ENCODE data around the gene SCYGR3.

The SCYGR3 gene

GRCh38 chr2:227614740-227615139 lies at the start of gene SCYGR3:
Gene SCYGR3, minus strand, starts transcription at chr2:227614840. Its CDS starts 0 bp downstream, at chr2:227614840.
- no peak for DNase-seq

GRCh38 chr2:227661827-227662226 lies 47.2 kb upstream of the SCYGR3 start:
- DNase-seq, result no peak

- DNase-seq, result no peak
These were observed 46.5 kb upstream of the SCYGR3 start for GRCh38 chr2:227661025-227661649.

GRCh38 chr2:227657199-227657845 lies 42.7 kb upstream of the SCYGR3 start:
- DNase-seq, result no peak

- no peak for DNase-seq
These were observed 40.8 kb upstream of the SCYGR3 start for GRCh38 chr2:227655454-227655853.

- DNase-seq, result no peak
These were observed 39.8 kb upstream of the SCYGR3 start for GRCh38 chr2:227654426-227654825.

GRCh38 chr2:227653419-227653818 lies 38.8 kb upstream of the SCYGR3 start:
- DNase-seq, result no peak

GRCh38 chr2:227643990-227644551 lies 29.4 kb upstream of the SCYGR3 start:
- DNase-seq, result no peak

GRCh38 chr2:227642656-227643055 lies 28.0 kb upstream of the SCYGR3 start:
- no peak for DNase-seq

GRCh38 chr2:227634201-227634600 lies 19.6 kb upstream of the SCYGR3 start:
- DNase-seq, result no peak

GRCh38 chr2:227632827-227633226 lies 18.2 kb upstream of the SCYGR3 start:
- DNase-seq, result no peak

GRCh38 chr2:227630322-227630721 lies 15.7 kb upstream of the SCYGR3 start:
- no peak for DNase-seq

GRCh38 chr2:227629435-227629834 lies 14.8 kb upstream of the SCYGR3 start:
- DNase-seq, result no peak

GRCh38 chr2:227627769-227628168 lies 13.1 kb upstream of the SCYGR3 start:
- DNase-seq, result no peak

- no peak for DNase-seq
These were observed 12.0 kb upstream of the SCYGR3 start for GRCh38 chr2:227626580-227627151.

GRCh38 chr2:227625420-227625819 lies 10.8 kb upstream of the SCYGR3 start:
- DNase-seq, result no peak

GRCh38 chr2:227623226-227623625 lies 8.6 kb upstream of the SCYGR3 start:
- no peak for DNase-seq

- DNase-seq, result no peak
These were observed 2.9 kb upstream of the SCYGR3 start, which contains the start of gene SCYGR4 for GRCh38 chr2:227617316-227618230. Gene SCYGR4, plus strand, starts transcription at chr2:227617498. Its CDS starts 0 bp downstream, at chr2:227617498.

- DNase-seq, result no peak
These were observed 2.0 kb upstream of the SCYGR3 start for GRCh38 chr2:227616631-227617030.

GRCh38 chr2:227615906-227616305 lies 1.3 kb upstream of the SCYGR3 start:
- DNase-seq, result no peak

GRCh38 chr2:227615181-227615580 lies 541 bp upstream of the SCYGR3 start:
- DNase-seq, result no peak

- no peak for DNase-seq
These were observed 394 bp downstream of the SCYGR3 start for GRCh38 chr2:227614246-227614645.

- no peak for DNase-seq
These were observed 1.4 kb downstream of the SCYGR3 start for GRCh38 chr2:227613272-227613660.

All from CD4-positive, alpha-beta T cell treated with Interferon gamma for 1 hour (primary cell).